NB4 (cell line): ENCODE data around the gene NPAS3.

ENCODE experiments used
- DNase-seq: peaks from one replicate; pipeline ENCODE4 v3.0.0; 2010; ENCODE audit warnings: low read depth
- H3K4me3 ChIP-seq: one replicate; pipeline ENCODE4 v1.5.1; 2011; ENCODE audit warnings: mild to moderate bottlenecking, low read depth, low read length, moderate library complexity
- MYC ChIP-seq: IDR thresholded peaks from 2 replicates; pipeline ENCODE4 v1.6.1; 2011; ENCODE audit warnings: low read depth, low read length
- POLR2A ChIP-seq: IDR thresholded peaks from 2 replicates; pipeline ENCODE4 v1.6.1; 2011; ENCODE audit warnings: mild to moderate bottlenecking; ENCODE audit not compliant: insufficient read length; ENCODE audit errors: extremely low read depth
- TF ChIP-seq, protein P1 (sequence below): IDR thresholded peaks from one replicate; pipeline ENCODE4 v1.5.1; 2012; ENCODE audit warnings: low read depth, low read length
- TF ChIP-seq, protein P2 (sequence below): IDR thresholded peaks from 2 replicates; pipeline ENCODE4 v1.6.1; 2011; ENCODE audit warnings: low read depth, low read length

The NPAS3 gene

DNA sequence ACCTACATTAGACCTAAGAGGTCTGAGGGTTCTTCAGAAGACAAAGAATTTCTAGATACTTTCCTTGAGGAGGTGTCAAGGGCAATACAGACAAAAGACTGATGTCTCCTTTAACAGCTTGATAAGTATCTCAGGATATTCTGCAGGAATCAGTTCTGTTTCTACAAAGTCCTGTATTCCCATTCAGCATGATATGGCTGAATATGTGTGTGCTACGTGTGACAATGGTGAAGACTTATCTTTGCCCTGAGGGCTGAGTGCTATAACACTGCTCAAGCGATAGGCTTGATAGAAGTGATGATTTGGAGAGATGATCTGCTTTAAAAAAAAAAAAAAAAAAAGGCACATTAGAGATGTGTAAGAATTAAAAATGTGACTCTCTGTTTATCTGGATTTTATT is 582.5 kb downstream of the NPAS3 start:
- DNase-seq, result no peak
- H3K4me3 ChIP-seq, result no peak overlapping the region
- TF ChIP-seq, protein P1, sequence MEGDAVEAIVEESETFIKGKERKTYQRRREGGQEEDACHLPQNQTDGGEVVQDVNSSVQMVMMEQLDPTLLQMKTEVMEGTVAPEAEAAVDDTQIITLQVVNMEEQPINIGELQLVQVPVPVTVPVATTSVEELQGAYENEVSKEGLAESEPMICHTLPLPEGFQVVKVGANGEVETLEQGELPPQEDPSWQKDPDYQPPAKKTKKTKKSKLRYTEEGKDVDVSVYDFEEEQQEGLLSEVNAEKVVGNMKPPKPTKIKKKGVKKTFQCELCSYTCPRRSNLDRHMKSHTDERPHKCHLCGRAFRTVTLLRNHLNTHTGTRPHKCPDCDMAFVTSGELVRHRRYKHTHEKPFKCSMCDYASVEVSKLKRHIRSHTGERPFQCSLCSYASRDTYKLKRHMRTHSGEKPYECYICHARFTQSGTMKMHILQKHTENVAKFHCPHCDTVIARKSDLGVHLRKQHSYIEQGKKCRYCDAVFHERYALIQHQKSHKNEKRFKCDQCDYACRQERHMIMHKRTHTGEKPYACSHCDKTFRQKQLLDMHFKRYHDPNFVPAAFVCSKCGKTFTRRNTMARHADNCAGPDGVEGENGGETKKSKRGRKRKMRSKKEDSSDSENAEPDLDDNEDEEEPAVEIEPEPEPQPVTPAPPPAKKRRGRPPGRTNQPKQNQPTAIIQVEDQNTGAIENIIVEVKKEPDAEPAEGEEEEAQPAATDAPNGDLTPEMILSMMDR, result no peak
- TF ChIP-seq MYC (no peak), POLR2A (no peak)
- TF ChIP-seq, protein P2, sequence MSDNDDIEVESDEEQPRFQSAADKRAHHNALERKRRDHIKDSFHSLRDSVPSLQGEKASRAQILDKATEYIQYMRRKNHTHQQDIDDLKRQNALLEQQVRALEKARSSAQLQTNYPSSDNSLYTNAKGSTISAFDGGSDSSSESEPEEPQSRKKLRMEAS, result no peak

DNA sequence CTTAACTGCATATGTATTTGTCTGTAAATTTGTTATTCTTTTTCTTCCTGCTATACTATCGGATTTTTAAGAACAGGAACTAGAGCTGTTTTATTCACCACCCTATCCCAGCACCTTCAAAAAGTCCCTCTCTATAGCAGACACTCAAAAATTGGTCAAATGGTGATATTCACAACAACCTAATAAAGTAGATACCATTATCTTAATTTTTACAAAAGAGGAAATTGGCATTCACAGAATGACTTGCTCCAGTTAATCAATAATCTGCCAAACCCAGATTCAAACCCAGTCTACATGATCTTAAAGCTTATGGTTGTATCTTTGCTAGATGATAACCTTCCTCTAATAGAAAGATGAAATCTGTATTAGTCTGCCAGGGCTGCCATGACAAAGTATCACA is 585.6 kb downstream of the NPAS3 start:
- H3K4me3 ChIP-seq, result no peak overlapping the region
- TF ChIP-seq MYC (no peak), POLR2A (no peak)
- TF ChIP-seq, protein P2, result no peak
- TF ChIP-seq, protein P1, result no peak
- no peak for DNase-seq

DNA sequence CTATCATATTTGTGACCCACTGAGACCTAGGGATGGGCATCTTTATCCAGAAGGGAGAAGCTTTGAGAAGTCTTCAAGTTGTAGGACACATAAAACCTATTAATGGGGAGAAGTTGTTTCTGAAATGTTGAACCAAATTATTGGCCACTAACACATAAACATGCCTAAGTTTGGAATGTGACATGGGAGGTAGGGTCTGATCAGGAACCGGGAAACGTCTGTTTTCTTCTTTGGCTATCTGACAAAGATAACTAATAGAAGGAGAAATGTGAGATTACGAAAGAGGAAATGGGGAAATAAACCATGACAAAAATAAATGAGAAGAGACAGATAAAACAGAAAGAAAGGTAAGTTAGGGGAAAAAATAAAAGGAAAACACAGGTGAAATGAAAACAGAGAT is 586.9 kb downstream of the NPAS3 start:
- no peak for DNase-seq

DNA sequence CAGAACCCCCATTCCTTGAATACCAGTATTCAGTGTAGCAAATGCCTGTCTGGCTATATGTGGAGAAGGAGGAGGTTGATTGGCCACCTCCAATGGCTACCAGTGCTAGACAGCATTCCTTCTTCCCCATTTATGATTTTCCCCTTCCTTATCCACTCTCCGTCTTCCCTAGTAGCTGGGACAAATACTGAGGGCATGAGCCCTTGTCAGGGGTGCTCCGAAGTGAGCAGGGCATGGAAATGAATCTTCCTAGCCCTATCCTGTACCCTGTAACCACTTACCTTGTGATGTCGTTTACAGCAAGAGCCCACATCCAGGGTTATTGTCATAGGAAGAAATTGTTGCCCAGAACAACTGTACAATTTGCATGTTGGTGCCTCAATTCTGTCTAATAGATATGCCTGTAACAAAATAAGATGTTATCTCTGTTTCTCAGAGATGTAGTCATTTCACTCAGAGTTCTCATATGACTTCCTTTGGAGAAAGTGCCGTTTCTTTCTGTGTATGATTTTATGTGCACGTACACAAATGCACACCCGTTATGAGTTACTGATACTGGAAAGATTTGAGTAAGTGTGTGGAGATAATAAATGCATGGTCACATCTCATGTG is 588.5 kb downstream of the NPAS3 start:
- TF ChIP-seq, protein P2, result no peak
- TF ChIP-seq, protein P1, result no peak
- no peak for TF ChIP-seq MYC
- TF ChIP-seq POLR2A, result no peak

More for the DNA sequence above, 586.9 kb downstream of the NPAS3 start:
- H3K4me3 ChIP-seq, result no peak overlapping the region
- TF ChIP-seq POLR2A (no peak), MYC (no peak)
- TF ChIP-seq, protein P1, result no peak
- TF ChIP-seq, protein P2, result no peak

DNA sequence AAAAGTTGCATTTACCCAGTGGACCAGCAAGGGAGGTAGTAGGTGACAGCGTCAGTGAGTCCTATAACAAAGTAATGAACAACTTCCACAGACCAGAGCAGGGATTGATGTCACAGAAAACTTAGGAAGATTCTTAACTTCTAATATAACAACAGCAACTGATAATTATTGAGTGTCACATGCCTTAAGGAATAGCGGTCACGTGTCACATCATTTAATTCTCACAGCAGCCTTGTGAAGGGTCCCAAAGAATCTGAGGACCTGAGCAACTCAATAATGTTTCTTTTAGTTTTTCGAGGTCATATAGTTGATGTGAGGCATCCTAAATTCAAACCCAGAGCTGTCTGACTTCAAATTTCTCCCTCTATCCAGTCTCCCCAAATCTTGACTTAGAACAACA is 590.0 kb downstream of the NPAS3 start:
- TF ChIP-seq, protein P2, result no peak
- TF ChIP-seq POLR2A (no peak), MYC (no peak)
- TF ChIP-seq, protein P1, result no peak
- no peak for DNase-seq

More for the DNA sequence above, 588.5 kb downstream of the NPAS3 start:
- DNase-seq, result no peak
- H3K4me3 ChIP-seq, result no peak overlapping the region

More for the DNA sequence above, 590.0 kb downstream of the NPAS3 start:
- H3K4me3 ChIP-seq, result no peak overlapping the region
